ENCODE data around the gene MALAT1.

Gene MALAT1

DNA sequence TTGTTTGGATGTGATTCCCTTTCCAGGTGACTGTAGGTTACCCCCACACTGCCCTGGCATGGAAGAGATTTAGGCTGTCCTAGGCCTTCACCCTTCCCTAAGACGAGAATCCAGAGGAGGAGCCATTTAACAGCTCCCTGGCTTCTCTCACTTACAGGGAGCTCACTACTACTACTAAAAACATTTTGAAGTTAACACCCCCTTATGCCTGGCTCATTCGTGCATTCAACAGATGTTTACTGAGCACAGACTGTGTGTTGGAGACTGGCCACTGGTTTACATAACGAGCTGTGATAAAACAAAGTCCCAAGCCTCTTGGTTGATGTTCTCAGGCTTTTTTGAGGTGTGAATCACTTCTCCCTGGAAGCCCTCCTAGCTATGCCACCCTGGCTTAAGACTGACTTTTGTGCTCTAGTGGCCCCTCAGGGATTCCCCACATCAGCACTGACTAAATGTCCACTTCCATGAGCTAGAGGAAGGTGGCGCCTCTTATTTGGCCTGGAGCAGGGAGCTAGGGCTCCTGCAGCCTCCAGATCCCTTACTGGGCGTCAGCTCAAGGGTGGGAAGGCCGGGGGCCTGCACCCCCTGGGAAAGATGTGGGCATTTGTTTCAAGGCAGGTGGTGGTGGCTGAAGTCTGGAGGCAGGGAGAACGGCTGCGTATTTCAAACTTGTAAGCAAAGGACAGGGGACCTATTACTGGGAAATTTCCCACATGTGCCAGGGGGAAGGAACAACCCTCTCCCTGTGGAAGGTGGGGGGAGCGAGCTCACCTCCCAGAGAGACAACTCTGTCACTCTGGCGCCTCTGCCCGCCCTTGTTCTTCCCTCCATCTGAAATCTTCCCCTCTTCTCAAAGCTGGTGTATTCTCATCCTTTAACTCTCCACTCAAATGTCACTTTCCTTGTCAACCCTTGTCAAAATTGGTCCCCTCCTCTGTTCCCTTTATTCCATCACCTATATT is 19.4 kb upstream of the MALAT1 start:
- DNase-seq (ENCODE audit: low spot score), result no peak

DNA sequence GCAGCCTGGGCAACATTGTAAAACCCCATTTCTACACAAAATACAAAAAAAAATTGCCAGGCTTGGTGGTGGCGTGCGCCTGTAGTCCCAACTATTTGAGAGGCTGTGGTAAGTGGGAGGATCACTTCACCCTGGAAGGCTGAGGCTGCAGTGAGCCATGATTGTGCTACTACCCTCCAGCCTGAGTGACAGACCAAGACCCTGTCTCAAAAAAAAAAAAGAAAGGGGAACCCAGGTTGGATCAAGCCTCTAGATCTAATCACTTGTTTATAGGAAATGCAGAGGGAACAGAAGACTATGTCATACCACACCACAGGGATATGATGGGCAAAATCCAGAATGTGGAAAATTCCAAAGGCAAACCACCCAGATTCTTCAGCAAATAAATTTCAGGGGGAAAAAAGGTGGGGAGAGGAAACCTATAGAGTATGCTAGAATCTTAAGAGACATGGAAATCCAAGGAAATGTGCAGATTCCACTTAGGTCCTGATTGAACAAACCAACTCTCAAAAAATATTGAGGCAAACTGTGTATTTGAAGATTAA is 16.5 kb upstream of the MALAT1 start:
- no peak for DNase-seq (ENCODE audit: low spot score)

DNA sequence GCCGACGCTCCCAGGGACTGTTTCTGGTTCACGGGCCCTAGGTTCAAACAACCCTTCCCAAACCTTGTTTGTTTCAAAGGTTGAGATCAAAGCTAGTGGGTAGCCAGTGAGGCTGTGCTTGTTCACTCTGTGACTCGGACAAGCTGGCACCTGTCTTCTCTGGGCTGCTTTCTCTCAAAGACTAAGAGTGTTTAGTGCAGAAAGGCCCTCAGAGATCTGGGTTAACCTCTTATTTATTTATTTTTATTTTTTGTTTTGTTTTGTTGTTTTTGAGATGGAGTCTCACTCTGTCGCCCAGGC is 13.0 kb upstream of the MALAT1 start:
- DNase-seq (ENCODE audit: low spot score), result no peak

DNA sequence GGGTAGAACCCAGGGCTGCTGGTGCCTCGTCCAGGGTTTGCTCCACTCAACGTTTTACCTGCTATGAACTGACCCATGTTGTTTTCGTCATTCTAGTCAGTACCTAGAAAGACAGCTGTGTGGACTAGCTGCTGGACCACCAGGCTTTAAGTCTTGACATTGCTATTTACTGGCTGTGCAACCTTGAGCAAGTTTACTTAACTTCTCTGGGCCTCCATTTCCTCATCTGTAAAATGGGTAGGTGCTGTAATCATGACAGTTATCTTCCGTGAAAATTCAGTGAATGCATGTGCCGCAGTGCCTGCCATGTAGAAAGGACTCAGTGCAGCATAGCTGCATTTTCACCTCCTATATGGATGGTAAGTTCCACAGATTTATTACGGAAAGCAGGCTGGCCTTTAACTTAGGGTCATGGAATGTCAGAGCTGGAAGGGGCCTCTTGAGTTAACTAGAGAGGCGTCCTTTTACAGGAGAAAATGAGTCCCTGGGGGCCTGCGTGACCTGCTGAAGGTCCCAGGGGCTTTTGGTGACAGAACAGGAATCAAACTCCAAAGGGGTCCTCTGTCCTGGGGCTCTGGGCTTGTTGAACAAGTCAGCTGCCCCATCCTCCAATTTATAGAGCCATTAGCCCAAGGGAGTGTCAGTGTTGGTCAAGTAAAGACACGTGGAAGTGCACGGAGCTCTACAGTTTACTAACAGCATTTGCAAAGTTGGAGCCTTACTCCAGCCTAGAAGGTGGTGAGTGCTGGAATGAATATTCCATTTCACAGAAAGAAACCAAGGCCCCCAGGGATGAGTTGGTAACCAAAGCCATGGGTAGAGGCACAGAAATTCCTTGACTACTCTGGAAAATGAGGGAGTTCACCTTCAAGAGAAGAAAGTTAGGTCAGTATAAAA is 12.0 kb upstream of the MALAT1 start:
- DNase-seq (ENCODE audit: low spot score), result no peak

DNA sequence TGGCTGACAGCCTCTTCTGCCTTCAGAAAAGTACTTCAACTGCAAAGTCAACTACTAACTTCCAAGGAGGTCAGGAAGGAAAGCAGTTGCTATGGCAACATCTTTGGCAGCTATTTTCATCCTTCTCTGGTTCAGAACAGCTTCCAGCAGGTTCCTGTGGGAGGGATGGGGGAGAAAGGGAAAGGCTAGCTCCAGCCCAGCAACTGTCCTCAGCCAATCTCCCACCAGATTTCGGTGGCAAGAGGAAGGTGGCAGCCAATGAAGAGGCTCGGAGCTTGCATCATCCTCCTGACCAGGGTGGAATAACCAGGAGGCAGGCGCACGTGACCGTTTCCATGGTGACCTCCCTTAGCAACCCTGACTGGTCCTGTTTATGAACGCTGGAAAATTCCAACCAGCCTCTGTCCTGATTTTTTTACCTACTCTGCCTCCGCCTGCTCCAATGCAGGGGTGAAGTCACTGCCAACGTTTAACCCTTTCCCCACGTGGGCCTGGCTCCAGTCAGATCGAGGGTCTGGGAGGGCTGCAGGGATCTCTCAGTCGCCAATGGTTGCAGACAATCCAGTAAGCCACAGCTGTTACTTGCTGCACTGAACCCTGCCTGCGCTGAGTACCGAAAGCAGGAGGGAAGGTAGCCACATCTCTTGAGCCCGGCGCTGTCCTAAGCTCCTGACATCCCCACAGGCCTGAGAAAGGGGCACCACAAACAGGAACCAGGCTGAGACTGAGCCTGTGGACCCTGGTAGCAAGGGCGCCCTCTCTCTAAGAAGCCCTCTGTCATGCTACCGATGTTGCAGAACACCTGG is 11.2 kb upstream of the MALAT1 start:
- peak; percentile 97 for DNase-seq (ENCODE audit: low spot score)

DNA sequence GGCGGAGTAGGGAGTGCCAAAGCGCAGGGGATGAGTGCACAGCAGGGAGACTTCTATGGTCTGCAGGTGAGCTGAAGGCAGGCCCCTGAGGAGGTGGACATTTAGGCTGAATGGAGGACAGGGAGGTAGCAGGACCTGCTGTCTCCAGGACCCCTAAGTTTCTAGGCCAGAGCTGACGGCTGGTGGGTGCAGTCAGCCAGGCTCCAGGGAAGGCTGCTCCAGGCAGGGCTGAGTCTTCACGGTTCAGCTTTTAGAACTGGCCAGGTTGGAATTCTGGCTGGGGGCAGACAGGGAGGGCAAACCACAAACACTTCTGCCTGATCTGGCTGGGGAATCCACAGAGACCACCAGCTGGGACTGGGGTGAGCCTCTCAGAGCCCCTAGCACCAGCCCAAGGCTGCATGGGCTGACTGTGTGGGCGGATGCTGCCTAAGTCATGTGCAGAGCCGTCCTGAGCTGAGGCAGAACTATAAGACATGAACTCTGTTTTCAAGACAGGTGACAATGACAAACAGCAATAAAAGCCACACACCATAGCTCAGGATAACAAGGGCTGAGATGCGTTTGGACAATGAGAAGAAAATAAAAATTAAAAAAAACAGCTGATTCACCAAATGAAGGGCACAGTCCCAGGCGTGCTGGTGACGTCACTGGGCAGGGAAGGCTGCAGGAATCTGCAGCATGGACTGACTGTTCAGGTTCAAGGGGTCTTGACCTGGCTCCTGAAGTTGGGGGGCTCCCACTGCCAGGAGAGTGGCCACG is 10.4 kb upstream of the MALAT1 start:
- DNase-seq (ENCODE audit: low spot score), result no peak

DNA sequence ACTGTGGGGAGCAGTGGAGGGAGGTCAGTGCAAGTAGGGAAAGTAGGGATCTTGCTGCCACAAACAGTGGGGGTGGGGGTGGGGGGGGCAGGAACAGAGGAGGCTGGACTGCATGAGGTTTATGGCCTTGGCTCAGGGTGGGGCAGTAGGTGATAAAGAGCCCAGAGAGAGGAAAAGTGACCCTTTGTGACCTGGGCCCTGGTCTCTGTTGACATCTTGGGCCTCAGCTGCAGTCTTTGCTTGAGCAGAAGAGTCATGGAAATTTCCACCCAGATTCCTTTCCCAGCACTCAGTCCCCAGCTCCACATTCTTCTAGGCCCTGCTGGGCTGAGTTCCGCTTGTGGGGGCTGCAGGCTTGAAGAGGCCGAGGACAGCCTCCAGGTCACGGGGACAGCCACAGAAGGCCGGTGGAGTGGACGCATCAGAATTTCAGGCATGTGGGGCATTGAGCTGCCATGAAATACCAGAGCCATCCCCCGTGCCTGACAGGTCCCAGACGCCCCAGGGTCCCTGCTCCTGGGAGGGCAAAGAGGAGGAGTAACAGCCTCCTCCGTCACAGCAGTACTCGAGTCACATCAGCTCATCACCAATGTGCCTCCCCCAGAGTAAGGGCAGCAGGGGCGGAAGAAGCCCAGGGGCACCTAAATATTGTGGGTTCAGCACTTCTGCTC is 9.7 kb upstream of the MALAT1 start:
- DNase-seq (ENCODE audit: low spot score), result no peak

DNA sequence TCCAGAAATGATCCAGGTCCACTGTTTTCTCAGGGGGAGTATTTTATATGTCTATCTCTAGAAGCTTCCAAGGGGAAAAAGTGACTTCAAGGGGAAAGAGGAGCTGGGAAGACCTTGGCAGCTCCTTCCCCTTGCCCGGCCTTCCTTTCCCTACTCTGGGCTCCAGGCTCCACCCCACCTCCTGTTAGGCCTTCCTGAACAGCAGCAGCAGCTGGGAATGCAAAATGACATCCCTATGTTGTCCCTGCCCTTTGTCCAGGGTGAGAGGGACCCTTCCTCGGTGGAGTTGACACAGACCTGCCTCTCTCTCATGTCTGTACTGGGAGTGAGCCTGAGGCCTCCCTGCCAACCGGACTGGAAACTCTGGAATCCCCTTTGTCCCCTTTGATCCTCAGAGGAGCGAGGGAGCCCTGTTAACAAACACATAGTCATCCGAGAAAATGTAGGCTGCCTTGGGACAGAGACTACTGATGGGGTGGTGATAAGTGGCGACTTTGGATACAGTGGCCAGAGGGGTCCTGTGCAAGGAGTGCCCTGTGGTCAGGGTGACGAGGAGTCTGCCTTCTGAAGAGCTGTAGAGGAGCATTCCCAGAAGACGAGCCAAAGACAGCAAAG is 9.0 kb upstream of the MALAT1 start:
- DNase-seq (ENCODE audit: low spot score), result no peak

DNA sequence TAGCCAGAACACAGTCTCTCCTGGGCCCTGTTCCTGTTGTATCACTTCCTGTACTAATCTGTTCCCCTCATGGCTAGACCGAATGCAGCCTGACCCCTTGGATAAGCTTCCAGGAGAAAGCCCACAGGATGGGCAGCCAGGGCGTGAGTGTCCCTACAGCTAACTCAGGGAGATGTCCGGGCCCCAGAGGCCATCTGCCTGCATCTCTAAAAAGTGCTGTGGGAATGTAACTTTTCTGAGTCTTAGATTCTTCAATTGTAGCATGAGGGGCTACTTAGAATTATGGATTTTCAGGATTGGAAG is 7.7 kb upstream of the MALAT1 start:
- no peak for DNase-seq (ENCODE audit: low spot score)

DNA sequence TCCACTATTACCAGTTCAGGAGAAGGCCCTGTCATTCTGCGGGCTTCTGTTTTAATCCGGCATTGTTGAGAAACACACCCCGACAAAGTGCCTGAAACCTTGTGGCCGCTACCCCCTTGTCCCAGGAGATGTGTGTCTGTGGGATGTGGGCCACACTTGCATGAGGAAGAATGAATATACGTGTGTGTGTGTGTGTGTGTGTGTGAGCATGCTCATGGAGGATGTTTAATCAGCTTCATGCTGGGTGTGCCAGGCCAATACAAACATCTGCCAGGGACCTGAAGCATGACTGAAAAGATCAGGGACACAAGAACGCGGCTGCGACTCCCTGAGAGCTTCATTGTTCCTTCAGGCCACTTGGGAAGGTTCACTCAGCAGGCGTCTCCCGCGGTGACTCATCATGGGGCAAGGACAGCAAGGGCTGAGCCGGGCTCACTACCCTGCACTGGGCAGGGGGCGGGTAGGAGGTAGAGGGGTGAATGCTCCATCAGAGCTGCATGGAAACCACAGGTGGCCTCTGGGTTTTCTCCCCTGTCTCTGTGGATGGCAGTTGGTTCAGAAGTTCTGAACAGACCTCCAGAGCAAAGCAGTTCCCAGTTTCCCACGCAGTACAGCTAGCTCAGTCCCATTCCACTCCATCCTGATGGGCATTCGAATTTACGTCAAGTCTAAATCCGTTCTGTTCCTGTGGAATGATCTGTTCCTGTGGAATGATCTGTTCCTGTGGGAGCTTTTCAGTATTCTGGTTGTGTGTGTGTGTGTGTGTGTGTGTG is 7.0 kb upstream of the MALAT1 start:
- no peak for DNase-seq (ENCODE audit: low spot score)

DNA sequence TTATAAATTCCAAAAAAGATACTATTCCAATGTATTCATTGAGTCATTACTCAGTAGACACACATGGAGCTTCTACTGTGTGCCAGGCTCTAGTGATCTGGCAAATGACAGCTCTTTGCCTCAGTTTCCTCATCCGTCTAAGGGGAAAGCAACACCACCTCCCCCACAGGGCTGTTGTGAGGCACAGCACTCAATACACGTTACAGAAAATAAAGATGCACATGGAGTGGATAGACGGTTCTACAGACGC is 6.5 kb upstream of the MALAT1 start:
- no peak for DNase-seq (ENCODE audit: low spot score)

DNA sequence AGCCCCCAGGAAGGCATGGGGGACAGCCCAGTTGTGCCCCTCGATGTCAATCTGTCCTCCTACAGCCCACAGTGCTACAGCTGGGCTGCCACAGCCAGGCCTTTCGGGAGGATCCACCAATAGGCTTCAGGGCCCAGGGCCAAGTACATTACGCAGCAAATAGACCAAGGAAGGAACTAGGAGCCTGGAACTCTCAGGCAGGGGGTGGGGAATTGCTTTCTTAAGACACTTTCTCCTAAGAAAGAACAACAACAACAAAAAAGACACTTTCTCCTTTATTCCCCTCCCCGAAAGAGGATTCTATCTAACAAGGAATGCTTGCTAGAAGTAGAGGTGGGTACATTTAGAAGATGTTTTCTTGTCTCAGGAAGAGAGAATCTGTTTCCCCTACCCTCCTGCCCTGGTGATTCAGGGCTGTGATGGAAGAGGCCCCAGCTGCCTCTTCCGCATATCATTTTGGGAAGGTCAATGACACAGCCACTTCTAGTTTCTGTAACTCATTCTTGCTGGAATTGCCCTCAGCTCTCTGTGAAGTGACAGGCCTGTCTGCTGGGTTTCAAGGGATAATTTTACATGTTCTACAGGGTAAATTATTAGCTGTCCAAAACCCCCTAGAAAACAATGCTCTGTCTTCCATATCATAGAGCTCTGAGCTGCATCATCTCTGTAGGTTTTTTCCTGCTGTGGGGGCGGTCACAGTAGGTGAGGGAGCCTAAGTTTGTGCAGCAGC is 6.0 kb upstream of the MALAT1 start:
- DNase-seq (ENCODE audit: low spot score), result no peak

DNA sequence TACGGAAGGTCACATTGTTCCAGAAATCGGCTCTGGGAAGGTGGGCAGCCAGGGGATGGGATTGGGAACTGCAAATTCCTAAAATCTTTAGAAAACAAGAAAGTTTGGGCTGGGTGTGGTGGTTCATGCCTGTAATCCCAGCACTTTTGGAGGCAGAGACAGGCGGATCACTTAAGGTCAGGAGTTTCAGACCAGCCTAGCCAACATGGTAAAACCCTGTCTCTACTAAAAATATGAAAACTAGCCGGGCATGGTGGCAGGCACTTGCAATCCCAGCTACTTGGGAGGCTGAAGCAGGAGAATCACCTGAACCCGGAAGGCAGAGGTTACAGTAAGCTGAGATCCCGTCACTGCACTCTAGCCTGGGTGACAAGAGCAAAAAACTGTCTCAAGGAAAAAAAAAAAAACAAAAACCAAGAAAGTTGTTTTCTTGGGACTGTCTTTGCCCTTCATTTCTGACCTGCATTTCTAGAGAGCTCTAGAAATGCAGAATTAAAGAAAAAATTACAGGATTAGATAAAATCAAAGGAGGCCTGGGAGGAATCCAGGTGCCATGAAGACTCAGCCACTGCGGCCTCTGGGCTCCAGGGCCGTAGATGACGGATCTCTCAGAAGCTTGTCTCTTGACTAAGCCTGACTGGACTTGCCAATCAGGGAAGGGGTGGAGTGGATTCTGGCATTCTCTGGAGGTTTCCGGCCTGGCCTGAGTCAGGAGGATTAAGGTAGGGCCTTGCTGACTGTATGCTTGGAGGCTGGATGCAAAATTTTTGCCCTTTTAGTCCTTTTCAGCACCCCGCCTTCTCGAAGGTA is 5.3 kb upstream of the MALAT1 start:
- peak; percentile 51 for DNase-seq (ENCODE audit: low spot score)

DNA sequence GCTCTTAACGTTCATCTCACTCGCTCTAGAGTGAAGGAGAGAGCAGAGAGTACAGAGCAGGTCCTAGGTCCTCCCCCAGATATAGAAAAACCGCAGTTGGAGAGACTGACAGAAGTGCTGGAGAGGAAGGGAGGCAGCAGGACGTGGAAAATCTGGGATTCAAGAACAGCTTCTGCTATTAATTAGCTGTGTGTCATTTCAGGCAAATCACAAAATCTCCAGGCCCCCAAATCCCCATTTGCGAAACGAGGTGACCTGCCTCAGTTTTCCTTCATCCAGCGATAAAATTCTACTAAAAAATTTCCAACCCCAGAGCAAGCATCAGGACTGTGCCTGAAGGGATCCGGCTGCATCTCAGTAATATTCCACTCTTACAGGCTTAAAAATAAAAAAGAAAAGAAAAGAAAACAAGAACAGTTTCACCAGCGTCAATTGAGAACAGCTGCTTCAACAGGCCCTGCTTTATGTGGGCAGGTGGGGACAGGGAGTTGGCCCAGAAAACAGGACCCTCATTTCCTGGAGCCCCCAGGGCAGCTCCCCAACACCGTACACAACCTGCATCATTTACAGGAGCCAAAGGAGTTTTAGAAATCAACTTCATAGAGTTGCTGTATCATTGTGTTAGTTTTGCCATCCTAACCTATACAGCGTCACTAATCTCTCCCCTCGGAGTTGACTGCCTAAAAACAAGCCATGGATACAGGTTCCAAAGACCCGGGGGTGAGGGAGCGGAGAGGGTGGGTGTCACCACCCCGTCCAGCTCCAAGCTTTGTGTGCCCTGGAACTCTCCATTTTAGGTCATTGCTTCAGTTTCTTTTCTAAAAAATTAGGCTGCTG is 2.3 kb upstream of the MALAT1 start:
- no peak for DNase-seq (ENCODE audit: low spot score)

DNA sequence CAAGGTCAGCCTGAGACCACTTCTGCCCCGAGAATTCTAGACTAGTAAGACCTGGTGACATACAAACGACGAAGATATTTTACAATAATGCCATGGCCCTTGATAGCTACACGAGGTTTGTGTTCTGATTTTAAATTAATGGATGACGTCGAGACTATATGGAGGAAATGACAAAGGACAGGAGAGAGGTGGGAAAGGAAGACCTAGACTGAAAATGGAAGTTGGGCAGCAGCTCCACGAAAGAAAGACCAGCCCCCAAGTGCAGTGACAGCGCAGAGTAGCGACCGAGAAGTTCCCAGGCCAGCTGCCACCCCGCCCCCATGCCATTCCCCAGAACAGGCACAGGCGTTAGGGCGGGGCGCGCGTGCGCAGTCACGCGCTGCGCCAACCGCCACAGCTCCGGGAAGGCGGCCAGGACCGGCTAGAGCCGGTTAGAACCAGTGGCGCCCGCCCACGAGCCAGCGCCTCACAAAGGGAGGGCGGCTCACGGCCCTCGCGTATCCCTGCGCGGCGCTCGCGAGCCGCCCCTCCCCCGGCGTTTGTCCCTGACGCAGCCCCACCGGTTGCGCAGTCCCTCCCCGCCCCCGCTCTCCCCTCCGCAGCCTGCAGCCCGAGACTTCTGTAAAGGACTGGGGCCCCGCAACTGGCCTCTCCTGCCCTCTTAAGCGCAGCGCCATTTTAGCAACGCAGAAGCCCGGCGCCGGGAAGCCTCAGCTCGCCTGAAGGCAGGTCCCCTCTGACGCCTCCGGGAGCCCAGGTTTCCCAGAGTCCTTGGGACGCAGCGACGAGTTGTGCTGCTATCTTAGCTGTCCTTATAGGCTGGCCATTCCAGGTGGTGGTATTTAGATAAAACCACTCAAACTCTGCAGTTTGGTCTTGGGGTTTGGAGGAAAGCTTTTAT is 1.5 kb upstream of the MALAT1 start:
- peak; percentile 93 for DNase-seq (ENCODE audit: low spot score)

DNA sequence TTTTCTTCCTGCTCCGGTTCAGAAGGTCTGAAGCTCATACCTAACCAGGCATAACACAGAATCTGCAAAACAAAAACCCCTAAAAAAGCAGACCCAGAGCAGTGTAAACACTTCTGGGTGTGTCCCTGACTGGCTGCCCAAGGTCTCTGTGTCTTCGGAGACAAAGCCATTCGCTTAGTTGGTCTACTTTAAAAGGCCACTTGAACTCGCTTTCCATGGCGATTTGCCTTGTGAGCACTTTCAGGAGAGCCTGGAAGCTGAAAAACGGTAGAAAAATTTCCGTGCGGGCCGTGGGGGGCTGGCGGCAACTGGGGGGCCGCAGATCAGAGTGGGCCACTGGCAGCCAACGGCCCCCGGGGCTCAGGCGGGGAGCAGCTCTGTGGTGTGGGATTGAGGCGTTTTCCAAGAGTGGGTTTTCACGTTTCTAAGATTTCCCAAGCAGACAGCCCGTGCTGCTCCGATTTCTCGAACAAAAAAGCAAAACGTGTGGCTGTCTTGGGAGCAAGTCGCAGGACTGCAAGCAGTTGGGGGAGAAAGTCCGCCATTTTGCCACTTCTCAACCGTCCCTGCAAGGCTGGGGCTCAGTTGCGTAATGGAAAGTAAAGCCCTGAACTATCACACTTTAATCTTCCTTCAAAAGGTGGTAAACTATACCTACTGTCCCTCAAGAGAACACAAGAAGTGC is 661 bp upstream of the MALAT1 start:
- no peak for DNase-seq (ENCODE audit: low spot score)

All from COLO829 (cell line).